ES-I3 (cell line): ENCODE results near the gene RPUSD1.
"Not testable (repeated sequence)": the region's sequence is repeated elsewhere in the genome, so short reads cannot be mapped to it uniquely, and the experiment has no call there.

ENCODE experiments used
- H3K36me3 ChIP-seq: 2 replicates; pipeline ENCODE4 v1.6.1; 2013; ENCODE audit warnings: mild to moderate bottlenecking, low read length, control low read depth, moderate library complexity; ENCODE audit not compliant: insufficient read depth
- H3K4me1 ChIP-seq: 2 replicates; pipeline ENCODE4 v1.6.1; 2013; ENCODE audit warnings: mild to moderate bottlenecking, control low read depth, low read length; ENCODE audit not compliant: insufficient read depth
- H3K9ac ChIP-seq: 2 replicates; pipeline ENCODE4 v1.6.1; 2013; ENCODE audit warnings: low read depth, mild to moderate bottlenecking, low read length, moderate library complexity
- H3K9me3 ChIP-seq: 2 replicates; pipeline ENCODE4 v1.6.1; 2013; ENCODE audit warnings: mild to moderate bottlenecking, low read length, moderate library complexity; ENCODE audit not compliant: control insufficient read depth, insufficient read depth

RPUSD1 gene

DNA sequence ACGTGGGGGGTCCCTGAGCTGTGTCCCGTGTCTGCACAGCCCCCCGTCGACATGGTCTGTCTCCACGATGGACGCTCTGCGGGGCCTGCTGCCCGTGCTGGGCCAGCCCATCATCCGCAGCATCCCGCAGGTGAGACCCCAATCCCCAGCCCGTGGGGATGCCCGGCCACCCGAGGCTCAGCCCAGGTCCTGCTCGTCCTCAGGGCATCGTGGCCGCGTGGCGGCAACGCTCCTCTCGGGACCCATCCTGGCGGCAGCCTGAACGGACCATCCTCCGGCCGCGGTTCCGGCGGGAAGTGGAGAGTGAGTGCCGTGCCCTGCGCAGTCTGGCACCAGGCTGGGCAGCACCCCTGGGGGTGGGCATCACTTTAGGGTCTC, 22.7 kb downstream of the RPUSD1 start:
- H3K4me1 ChIP-seq = no peaks in the 10 kb centered on the region; the same call in 1 of the 2 replicates

DNA sequence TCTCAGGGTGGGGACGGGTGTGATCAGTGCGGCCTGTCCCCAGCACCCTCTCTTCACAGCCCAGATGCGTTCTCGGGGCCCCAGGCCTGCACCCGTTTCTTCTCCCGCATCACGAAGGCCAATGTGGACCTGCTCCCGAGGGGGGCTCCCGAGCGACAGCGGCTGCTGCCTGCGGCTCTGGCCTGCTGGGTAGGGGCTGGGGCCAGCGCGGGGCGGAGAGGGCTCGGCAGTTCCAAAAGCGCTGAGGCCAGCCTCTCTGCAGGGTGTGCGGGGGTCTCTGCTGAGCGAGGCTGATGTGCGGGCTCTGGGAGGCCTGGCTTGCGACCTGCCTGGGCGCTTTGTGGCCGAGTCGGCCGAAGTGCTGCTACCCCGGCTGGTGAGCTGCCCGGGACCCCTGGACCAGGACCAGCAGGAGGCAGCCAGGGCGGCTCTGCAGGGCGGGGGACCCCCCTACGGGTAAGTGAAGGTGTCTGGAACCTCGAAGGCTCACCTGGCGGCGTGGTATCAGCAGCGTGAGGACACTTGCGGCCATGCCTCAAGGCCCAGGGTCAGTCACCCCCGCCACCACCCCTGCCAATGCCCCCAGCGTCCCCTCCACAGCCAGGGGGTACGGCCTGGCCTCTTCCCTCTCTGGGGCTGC, 23.2 kb downstream of the RPUSD1 start:
- H3K9me3 ChIP-seq = no peaks in the 10 kb centered on the region

More for the DNA sequence above, 22.7 kb downstream of the RPUSD1 start:
- no peak overlapping the region for H3K9ac ChIP-seq
- no peaks in the 10 kb centered on the region for H3K9me3 ChIP-seq
- H3K36me3 ChIP-seq = no peaks in the 10 kb centered on the region

DNA sequence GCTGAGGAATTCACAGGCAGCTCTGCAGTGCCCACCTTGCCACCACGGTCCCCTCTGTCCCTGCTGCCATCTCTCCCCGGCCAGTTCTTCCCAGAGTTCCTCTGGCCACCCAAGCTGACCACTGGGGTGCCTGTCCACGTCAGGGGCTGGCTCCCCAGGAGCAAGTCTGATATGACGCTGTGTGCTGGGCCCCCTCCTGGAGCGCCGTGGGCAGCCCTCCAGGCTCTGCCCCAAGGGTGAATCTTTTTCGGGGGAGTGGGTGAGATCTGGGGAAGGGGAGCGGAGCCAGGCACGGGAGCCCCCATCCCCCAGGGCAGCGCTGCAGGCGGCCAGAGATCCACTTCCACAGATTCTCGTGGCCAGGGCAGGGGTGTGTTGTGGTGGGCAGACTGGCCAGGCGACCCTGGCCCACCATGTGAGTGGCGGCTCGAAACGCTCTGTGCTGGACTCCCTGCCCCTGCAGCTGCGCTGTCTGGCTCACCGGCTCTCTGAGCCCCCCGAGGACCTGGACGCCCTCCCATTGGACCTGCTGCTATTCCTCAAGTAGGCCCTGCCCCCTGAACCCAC, 23.9 kb downstream of the RPUSD1 start:
- H3K36me3 ChIP-seq = no peaks in the 10 kb centered on the region
- H3K9ac ChIP-seq = no peak overlapping the region
- H3K9me3 ChIP-seq = no peaks in the 10 kb centered on the region
- H3K4me1 ChIP-seq = no peaks in the 10 kb centered on the region; the same call in 1 of the 2 replicates

More for the DNA sequence above, 23.2 kb downstream of the RPUSD1 start:
- Histone ChIP-seq H3K36me3 (no peaks in the 10 kb centered on the region), H3K9ac (no peak overlapping the region), H3K4me1 (no peaks in the 10 kb centered on the region; the same call in 1 of the 2 replicates)

DNA sequence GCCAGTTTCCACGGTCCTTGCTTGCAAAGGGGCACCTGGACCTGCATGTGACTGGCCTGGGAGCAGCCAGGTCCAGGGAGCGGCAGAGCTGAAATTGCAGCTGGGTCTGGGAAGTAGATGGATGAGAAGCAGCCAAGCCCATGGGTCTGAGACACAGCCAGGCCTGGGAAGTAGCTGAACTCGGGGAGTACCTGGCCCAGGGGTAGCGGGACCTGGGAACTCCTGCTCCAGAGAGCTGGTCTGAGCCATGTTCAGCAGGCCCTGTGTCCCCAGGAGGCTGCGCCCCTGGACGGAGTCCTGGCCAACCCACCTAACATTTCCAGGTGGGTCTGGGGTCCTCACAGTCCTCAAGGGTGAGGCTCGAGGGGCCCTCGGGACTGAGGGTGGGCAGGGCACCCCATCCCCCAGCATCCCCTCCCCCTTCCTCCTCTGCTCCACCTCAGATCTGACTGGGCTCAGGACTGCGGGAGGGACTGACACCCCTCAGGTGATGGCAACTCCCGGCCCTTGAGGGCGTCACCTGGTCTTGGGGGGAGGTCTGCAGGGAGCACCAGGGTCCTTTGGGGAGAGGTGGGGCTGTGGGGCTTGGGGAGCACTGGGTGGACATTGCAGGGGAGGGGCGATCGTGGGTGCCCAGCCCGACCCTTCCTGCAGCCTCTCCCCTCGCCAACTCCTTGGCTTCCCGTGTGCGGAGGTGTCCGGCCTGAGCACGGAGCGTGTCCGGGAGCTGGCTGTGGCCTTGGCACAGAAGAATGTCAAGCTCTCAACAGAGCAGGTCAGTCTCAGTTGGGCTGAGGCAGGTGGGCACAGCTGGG, 24.6 kb downstream of the RPUSD1 start:
- Histone ChIP-seq H3K36me3 (no peaks in the 10 kb centered on the region), H3K9me3 (no peaks in the 10 kb centered on the region), H3K9ac (no peak overlapping the region), H3K4me1 (no peaks in the 10 kb centered on the region; the same call in 1 of the 2 replicates)

DNA sequence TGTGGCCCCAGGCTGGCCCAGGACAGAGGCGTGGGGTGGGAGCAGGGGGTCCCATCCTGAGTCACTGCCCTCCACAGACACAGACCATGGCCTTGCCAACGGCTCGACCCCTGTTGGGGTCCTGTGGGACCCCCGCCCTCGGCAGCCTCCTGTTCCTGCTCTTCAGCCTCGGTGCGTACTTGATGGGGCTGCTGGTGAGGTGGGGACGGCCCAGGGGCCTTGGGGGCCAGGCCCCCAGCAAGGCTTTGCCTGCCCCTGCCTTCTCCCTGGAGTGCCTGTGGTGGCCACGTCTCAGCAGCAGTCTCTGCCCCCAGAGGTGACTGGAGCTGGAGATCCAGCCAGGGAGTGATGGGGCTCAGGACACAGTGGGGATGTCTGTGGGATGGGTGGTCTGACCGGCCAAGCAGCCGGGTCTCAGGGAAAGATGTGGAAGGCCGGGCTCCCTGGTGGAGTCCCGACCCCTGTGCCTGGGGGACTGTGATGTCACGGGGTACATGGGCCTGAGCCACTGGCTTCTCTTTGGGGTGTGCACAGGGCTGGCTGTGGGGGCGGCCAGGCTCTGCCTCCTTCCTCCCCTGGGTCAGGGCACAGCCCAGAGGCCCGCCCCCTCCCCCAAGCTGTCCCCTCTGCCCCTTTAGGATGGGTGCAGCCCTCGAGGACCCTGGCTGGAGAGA, 25.4 kb downstream of the RPUSD1 start:
- H3K4me1 ChIP-seq = no peaks in the 10 kb centered on the region; the same call in 1 of the 2 replicates
- no peaks in the 10 kb centered on the region for H3K9me3 ChIP-seq
- H3K36me3 ChIP-seq = no peaks in the 10 kb centered on the region
- no peak overlapping the region for H3K9ac ChIP-seq

DNA sequence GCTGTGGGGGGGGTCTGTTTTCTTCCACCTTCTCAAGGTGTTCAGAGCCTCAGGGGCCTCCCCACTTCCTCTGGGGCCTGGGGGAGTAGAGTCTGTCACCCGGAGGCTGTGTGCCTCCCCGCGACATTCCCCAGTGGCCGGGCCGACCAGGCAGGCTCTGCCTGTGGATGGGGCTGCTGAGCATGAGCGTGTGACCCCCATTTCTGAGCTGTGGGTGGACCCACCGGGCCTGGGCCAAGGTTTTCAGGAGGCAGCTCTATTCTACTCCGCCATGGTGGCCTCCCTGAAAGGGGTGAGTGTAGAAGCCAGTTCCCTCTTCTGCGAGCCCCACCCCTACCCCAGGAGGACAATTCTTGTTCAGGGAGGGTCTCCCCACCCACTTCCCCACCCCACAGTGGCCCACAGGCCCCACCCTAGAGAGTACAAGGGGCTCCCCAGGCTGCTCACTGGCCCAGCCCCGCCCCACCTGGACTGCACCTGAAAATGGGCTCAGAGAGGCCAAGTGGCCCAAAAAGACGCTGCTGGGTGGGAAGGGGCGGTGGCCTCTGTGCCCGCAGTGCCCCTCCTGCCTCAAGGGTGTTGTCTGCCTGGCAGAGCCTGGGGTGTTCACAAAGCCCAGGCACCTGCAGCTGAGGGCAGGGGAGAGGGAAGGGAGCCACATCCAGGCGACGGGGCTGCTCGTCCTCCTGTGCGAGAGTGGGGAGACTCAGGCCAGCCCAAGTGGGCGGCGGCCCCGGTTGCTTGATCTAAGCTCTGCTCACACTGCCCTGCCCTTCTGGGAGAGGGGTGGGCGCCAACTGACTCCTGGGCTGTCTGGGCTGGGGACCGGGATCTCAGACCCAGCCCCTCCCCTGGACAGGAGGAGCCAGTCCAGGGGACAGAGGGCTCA, 26.3 kb downstream of the RPUSD1 start:
- H3K9ac ChIP-seq = no peak overlapping the region
- no peaks in the 10 kb centered on the region for H3K36me3 ChIP-seq
- no peaks in the 10 kb centered on the region; the same call in 1 of the 2 replicates for H3K4me1 ChIP-seq
- no peaks in the 10 kb centered on the region for H3K9me3 ChIP-seq

DNA sequence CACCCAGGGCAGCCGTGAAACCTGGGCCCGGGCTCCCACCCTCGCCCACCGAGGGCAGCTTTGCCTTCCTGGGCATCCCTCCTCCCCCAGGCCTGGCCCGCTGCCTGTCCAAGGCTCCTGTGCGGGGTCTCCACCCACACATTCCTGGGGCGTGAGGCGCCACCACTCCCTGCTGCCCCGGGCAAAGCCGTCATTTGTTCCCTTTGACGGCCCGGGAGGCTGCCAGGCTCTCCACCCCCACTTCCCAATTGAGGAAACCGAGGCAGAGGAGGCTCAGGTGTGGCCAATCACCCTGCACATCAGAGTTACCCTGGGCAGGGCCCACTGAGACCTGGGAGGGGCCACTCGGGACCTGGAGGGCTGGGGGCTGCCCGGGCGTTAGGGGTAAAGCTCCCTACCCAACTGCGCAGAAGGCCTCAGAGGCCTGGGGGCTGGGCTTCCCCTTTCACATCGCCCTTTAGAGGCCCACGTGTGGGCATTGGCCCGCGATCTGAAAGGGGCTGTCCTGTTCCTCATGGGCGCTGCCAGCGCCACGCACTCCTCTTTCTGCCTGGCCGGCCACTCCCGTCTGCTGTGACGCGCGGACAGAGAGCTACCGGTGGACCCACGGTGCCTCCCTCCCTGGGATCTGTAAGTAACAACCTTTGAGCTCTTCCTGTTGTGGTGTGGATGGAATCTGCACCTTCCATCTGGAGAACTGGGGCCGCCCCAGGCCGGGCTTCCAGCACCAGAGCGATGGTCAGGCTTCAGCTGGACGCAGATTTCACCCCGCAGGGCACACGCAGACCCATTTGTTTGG, 27.4 kb downstream of the RPUSD1 start, which contains the start of gene MSLN:
TSS of gene MSLN (plus strand) at position 190 of the 799 bp plus-strand sequence. CDS start 1,947 bp downstream, outside the sequence.
- H3K9me3 ChIP-seq = no peaks in the 10 kb centered on the region
- no peaks in the 10 kb centered on the region for H3K36me3 ChIP-seq
- no peaks in the 10 kb centered on the region; the same call in 1 of the 2 replicates for H3K4me1 ChIP-seq
- H3K9ac ChIP-seq = no peak within 1 kb of the TSS

DNA sequence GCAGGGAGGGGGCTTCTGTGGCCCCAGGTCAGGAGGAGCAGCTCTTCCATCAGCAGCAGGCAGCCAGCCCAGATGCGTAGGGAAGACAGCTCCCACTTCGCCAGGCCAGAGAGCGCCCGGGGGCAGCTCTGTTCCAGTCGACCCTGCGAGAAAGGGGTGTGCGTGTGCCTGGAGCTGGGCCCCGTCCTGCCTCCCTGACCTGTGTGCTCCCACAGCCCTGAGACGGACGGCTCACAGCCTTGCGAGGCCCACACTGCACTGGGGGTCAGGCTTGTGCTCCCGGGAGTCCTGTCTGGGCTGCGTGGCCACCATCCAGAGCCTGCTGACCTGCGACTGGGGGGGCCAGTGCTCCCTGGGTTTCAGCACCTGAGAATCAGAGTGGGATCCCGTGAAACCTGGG, 28.1 kb downstream of the RPUSD1 start:
- Histone ChIP-seq H3K36me3 (no peaks in the 10 kb centered on the region), H3K9ac (no peak overlapping the region), H3K4me1 (no peaks in the 10 kb centered on the region; the same call in 1 of the 2 replicates), H3K9me3 (no peaks in the 10 kb centered on the region)

DNA sequence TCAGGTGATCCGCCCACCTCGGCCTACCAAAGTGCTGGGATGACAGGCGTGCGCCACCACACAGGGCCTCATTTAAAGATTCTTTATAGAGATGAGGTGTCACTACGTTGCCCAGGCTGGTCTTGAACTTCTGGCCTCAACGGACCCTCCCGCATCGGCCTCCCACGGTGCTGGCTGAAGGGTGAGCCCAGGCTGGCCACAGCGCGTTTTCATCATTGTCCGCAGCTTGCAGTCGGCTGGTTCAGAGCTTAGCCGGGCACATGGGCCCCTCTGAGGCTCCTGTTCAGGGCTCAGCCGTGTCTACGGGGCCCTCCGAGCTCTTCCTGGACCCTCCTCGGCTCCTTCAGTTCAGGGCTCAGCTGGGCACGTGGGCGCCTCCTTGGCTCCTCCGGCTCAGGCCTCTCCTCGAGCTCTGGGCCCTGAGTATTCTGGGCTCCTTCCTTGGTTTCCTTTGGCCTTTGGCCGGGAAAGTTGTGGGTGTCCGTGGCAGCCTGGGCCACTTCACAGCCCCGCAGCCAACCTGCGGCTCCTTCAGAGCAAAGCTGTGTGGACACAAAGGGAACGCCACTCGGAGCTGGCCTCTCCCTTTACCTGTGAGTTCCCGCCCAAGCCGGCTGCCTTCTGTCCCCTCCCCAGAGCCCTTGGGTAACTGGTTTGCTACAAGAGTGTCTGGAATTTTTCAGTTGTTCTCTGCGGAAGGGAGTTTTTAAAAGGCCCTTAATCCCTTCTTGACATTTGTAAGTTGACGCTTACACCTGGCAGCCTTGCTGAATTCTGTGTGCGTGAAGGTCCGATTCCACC, 28.9 kb downstream of the RPUSD1 start:
- Histone ChIP-seq H3K9me3 (no peaks in the 10 kb centered on the region), H3K4me1 (no peaks in the 10 kb centered on the region; the same call in 1 of the 2 replicates), H3K36me3 (no peaks in the 10 kb centered on the region), H3K9ac (no peak overlapping the region)

DNA sequence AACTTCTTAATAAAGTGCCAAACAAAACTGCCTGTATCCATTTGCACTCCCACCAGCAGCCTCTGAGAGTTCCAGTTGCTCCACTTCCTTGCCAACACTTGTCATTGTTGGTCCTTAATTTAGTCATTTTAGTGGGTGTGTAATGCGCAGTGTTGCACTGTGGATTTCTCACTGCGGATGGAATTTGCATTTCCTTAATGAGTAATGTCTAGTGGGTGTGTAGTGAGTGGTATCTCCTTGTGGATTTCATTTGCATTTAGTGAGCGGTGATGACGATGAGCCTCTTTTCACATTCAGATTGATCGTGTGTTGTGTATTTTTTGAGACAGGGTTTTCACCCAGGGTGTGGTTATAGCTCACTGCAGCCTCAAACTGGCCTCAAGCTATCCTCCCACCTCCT, 31.8 kb downstream of the RPUSD1 start:
- Histone ChIP-seq H3K36me3 (no peaks in the 10 kb centered on the region), H3K9me3 (no peaks in the 10 kb centered on the region), H3K9ac (no peak overlapping the region), H3K4me1 (peaks cover 11% of the 10 kb centered on the region; the same call in 1 of the 2 replicates)

DNA sequence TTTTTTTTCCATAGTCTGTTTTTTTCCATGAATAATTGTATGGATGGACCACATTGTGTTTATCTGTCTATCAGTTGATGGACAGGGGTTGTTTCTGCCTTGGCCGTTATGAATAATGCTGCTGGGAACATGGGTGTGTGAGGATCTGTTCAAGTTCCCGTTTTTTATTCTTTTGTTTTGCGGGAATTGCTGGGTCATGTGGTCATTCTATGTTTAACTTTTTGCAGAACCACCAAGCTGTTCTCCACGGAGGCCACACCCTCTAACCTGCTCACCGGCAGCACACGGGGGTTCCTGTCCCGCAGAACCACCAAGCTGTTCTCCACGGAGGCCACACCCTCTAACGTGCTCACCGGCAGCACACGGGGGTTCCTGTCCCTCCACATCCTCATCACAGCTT, 33.5 kb downstream of the RPUSD1 start:
- no peaks in the 10 kb centered on the region for H3K36me3 ChIP-seq
- H3K9me3 ChIP-seq = no peaks in the 10 kb centered on the region
- H3K4me1 ChIP-seq = peaks cover 19% of the 10 kb centered on the region; the same call in 1 of the 2 replicates
- no peak overlapping the region for H3K9ac ChIP-seq

DNA sequence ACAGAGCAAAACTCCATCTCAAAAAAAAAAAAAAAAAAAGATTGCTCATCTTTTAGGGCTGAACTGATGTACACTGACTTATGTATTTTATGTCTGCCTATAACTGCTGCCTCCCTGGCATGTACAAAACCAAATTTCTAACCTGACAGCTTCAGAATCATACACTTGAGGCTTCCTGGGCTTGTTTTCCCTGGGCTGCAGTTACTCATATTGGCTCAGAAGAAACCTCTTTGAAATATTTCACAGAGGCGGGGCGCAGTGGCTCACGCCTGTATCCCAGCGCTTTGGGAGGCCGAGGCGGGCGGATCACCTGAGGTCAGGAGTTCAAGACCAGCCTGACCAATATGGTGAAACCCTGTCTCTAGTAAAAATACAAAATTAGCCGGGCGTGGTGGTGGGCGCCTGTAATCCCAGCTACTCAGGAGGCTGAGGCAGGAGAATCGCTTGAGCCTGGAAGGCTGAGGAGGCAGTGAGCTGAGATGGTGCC, 34.0 kb downstream of the RPUSD1 start:
- peaks cover 19% of the 10 kb centered on the region; the same call in 1 of the 2 replicates for H3K4me1 ChIP-seq
- not testable (repeated sequence) for H3K9ac ChIP-seq

More for the DNA sequence above, 34.0 kb downstream of the RPUSD1 start:
- not testable (repeated sequence) for H3K36me3 ChIP-seq, H3K9me3 ChIP-seq
